NCI-H82 (cell line): ENCODE results near the gene ANKRD66.
A peak's percentile ranks its signal among the peaks of the same experiment; 100 is the strongest.

ENCODE experiments used
- DNase-seq: peaks from one replicate; lab custom pipeline; 2025; lab: John Stamatoyannopoulos, UW

The ANKRD66 gene

GRCh38 chr6:46790355-46790874 lies 43.7 kb downstream of the ANKRD66 start:
- DNase-seq = no peak

DNA sequence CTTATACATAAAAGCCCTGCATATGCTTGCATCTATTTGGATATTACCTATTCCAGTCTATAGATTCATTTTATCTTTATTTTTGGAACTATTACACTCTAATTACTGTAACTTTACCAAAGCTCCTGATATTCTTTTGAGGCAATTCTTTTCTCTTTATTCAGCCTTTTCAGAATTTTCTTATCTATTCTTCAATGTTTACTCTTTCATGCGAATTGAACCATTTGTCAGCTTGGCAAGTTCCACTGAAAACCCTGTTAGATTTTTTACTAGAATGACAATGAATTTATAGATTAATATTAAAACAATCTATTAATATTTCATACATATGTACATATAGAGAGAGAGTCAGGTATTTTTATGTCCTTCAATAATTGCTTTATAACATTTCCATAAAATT lies 45.9 kb downstream of the ANKRD66 start:
- DNase-seq = no peak

- no peak for DNase-seq
Measured at GRCh38 chr6:46793138-46793537, 46.4 kb downstream of the ANKRD66 start, which contains the start of gene MEP1A. Gene MEP1A, plus strand, starts transcription at chr6:46793389. Its CDS starts 10 bp downstream, at chr6:46793399.

DNA sequence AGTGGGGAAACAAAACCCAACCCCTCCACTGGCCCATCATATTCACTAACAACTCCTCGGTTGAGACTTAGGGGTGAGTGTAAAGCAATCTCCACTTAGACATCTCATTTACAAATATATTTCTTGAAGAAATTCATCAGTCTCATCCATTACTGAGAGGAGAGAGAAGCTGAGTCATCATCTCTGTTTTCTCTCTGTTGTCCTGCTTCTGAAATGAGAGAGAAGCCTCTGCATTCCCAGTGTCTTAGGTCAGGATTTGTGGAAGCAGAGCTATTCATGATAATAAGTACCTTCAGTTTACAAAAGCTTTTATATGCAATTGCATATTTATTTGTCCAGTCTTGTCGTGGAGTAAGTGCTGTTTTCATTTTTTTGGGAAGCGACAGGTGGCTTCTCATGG lies 47.3 kb downstream of the ANKRD66 start:
- DNase-seq = no peak

- no peak for DNase-seq
Measured at GRCh38 chr6:46795816-46796215, 49.1 kb downstream of the ANKRD66 start.

GRCh38 chr6:46796848-46797580 lies 50.3 kb downstream of the ANKRD66 start:
- peak; percentile 4 for DNase-seq

DNA sequence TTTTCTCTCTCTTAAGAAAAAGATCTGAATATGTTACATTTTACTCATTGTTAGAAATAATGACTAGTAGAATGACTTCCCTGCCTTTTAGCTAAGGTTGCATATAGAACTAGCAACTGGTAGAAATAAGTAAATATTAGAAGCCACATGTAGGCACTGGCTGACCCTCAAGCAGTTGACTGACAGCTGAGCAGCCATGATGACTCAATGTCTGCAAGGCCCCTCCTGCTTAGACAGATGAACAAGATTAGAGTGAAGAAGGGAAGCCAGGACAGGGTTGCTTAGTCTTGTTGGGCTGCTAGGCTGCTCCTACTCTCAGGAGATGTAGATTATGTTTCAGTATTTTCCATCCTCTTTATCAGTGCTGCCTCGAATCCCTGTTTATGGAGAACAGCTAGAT lies 52.9 kb downstream of the ANKRD66 start:
- peak; percentile 37 for DNase-seq

DNA sequence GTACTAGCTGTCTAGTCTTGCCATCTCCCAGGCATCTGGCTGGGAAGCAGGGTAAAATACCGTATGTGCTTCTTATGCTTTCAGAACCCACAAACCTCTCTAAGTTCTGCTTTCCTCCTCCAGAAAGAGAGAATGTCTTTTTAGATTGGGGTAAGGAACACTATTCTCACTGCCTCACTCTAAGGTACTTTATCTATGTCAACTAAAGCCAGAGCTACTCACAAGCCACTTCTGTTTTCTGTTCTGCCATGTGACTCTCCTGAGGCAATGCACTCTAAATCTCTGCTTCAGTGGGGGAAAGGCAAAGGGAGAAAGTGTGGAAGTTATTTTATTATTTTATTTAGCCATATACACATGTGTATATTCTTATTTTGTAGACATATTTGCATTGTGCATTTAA lies 62.1 kb downstream of the ANKRD66 start:
- no peak for DNase-seq
